ENCODE measurements around the gene EOMES.

The EOMES gene

GRCh38 chr3:27719314-27720003 is 2.7 kb downstream of the EOMES start:
- DNase-seq = no peak

GRCh38 chr3:27718459-27718858 is 3.7 kb downstream of the EOMES start:
- DNase-seq = no peak

- no peak for DNase-seq
These were observed 4.8 kb downstream of the EOMES start for GRCh38 chr3:27717200-27717852.

GRCh38 chr3:27716309-27716708 is 5.8 kb downstream of the EOMES start:
- no peak for DNase-seq

- no peak for DNase-seq
These were observed 6.3 kb downstream of the EOMES start for GRCh38 chr3:27715863-27716262.

- no peak for DNase-seq
These were observed 6.7 kb downstream of the EOMES start for GRCh38 chr3:27715454-27715806.

- DNase-seq = no peak
These were observed 7.2 kb downstream of the EOMES start for GRCh38 chr3:27714692-27715453.

- no peak for DNase-seq
These were observed 8.0 kb downstream of the EOMES start for GRCh38 chr3:27714146-27714526.

GRCh38 chr3:27713435-27714145 is 8.5 kb downstream of the EOMES start:
- DNase-seq = no peak

- DNase-seq = no peak
These were observed 9.1 kb downstream of the EOMES start for GRCh38 chr3:27713078-27713423.

- peak; percentile 80 for DNase-seq
These were observed 9.7 kb downstream of the EOMES start for GRCh38 chr3:27712136-27713077.

GRCh38 chr3:27708250-27708649 is 13.9 kb downstream of the EOMES start:
- DNase-seq = no peak

GRCh38 chr3:27699067-27699466 is 23.1 kb downstream of the EOMES start:
- no peak for DNase-seq

GRCh38 chr3:27696906-27697305 is 25.2 kb downstream of the EOMES start:
- DNase-seq = no peak

GRCh38 chr3:27695636-27696035 is 26.5 kb downstream of the EOMES start:
- no peak for DNase-seq

GRCh38 chr3:27688053-27688452 is 34.1 kb downstream of the EOMES start:
- DNase-seq = no peak

GRCh38 chr3:27686642-27687041 is 35.5 kb downstream of the EOMES start:
- no peak for DNase-seq

GRCh38 chr3:27685474-27685873 is 36.6 kb downstream of the EOMES start:
- no peak for DNase-seq

GRCh38 chr3:27684302-27684701 is 37.8 kb downstream of the EOMES start:
- DNase-seq = no peak

GRCh38 chr3:27681249-27681748 is 40.8 kb downstream of the EOMES start:
- peak; percentile 19 for DNase-seq

GRCh38 chr3:27680517-27681246 is 41.4 kb downstream of the EOMES start:
- no peak for DNase-seq

GRCh38 chr3:27679691-27680090 is 42.4 kb downstream of the EOMES start:
- no peak for DNase-seq
